NCI-H82 treated with DMSO at 0.1 percent for 48 hours (cell line): ENCODE measurements around the gene MAP3K2.

Source experiments
- DNase-seq: peaks from one replicate; lab custom pipeline; 2025; ENCODE audit not compliant: unreplicated experiment; lab: John Stamatoyannopoulos, UW

MAP3K2 gene

DNA sequence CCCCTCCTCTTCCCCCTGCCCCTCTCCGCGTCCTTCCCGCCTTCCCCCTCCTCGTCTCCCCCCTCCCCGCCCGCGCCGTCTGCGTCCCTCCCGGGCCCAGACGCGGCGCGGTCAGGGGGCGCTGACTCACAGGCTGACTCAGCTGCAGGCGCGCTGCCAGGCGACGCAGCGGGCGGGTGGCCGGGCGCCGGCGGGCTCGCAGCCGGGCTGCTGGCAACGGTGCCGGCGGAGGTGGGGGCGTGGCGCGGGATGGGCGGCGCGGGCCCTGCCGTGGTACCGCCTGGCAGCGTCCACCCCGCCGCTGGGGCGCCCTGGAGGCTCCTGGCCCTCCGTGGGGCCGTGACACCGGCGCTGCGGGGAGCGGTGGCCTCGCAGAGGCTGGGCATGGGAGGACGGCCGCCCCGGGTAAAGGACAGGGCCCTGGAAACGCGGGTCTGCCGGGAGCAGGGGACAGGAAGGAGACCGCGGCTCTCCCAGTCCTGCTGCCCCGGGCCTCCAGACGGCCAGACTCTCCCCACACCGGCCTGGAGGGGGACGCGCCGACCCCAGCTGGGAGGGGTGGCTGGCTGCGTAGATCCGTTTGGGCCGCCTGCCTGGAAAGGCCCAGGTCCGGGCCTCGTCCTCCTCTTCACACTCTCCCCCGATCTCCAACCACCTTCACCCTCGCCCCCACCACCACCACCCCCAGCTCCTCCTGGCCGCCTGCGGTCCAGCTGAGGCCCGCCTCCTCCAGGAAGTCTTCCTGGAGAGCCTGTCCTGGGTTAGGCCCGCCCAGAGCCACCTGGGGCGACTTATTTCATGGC lies 20.4 kb upstream of the MAP3K2 start:
- DNase-seq, result no peak

GRCh38 chr2:127407661-127408003 lies 19.9 kb upstream of the MAP3K2 start:
- DNase-seq, result peak; percentile 76

- no peak for DNase-seq
Observed at GRCh38 chr2:127407091-127407490, 19.3 kb upstream of the MAP3K2 start.

GRCh38 chr2:127406454-127406853 lies 18.7 kb upstream of the MAP3K2 start:
- no peak for DNase-seq

DNA sequence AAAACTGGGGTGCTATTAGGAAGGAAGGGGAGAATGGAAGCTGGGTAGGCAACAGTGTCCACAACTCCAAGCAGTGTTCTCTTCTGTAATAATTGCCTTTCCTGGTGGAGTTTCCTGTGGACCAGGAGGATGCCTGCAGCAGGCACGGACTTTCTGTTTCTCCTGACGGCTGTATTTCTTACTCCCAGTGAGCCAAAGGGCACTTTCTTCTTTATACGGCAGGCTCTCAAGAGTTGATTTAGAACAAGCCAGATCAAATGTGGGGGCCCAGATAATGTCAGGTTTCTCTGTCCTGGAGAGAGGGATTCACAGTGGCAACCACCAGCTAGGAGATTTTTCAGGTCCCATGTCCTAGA lies 17.5 kb upstream of the MAP3K2 start:
- DNase-seq, result no peak

DNA sequence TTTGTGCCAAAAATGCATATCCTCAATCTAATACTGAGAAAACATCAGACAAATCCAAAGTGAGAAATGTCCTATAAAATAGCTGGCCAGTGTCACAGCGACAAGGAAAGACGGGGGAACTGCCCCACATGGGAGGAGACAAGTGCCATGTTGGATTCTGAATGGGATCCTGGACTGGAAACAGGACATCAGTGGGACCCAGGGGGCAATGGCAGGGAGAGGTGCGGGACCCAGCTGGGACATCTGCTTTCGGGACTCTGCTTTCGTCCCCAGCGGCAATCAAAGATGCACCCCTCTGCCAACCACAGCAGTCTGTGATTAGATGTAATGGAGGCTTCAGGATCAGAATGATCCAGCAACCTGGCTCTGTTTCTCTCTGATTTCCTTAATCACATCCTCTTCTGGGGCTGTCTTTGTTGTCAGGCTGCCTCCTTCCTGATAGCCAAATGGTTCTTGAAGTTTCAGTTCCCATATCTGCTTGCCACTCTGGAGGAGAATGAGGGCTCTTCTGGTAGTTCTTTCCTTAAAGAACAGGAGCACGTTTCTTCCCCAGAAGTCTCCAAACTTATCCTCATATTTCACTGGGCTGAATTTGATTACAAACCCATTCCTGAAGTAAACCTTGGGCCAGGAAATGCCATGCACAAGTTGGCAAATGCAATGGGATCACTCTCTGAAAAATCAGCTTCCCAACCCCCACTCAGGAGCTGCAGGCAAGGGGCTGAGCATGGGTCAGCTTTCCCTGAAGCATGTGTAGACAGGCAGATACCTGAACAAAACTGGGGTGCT lies 16.9 kb upstream of the MAP3K2 start:
- DNase-seq, result no peak

DNA sequence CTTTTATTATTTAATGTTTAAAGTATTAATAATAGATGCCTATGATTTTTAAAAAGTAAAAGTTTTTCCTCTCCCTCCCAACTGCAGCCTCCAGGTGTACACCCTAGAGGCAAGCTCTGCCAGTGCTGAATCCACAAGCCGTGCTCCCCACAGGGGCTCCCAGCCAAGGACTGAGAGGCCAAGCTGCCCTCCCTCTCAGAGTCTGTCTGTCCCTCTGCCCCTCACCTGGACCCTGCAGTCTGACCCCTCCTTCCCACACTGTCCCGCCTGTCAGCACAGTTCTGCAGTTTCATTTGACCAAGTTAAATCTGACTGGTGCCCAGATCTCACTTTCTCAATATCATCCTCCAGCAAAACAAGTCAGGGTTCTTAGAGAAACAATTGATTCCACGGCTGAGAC lies 15.7 kb upstream of the MAP3K2 start:
- no peak for DNase-seq

DNA sequence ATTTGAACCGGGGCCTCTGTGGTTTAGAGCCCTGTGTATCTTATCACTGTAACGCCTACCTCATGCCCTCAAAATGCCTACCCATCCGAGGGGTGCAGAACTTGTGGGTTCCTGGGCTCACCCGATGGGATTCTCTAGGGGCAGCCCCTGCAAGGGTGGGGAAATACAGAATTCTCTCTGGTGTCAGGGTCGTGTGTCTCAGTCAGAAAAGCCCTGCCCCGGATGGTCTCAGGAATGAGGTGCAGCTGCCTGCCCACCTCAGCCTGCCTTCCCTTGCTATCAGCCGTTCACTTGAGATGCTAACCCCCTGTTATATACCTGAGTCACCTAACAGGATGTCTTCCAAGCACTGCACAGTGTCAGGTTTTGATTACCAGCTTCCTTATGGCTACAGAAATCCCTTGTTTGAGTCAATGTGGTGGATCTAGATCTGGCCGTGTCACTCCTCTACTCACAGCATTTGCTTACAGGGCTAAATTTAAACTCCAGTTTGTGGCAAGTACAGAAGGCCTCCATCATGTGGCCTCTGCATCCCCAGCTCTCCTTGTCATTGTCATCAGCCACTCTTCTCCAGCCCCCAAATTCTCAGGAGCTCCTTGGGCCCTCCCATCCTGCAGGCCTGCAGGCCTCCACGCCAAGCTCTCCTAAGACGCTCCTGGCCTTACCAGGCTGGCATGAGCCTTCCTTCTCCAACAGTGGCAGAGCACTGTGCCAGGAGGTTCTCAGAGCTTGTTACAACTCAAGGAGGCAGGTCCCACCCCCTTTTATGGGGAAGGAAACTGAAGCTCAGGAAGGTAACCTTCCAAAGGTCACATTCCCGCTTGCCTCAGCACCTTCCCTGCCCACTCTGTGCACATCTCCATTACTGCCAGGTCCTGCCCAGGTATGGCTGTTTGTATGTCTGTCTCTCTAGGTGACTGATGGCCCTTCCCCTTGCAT lies 14.3 kb upstream of the MAP3K2 start:
- DNase-seq, result no peak

DNA sequence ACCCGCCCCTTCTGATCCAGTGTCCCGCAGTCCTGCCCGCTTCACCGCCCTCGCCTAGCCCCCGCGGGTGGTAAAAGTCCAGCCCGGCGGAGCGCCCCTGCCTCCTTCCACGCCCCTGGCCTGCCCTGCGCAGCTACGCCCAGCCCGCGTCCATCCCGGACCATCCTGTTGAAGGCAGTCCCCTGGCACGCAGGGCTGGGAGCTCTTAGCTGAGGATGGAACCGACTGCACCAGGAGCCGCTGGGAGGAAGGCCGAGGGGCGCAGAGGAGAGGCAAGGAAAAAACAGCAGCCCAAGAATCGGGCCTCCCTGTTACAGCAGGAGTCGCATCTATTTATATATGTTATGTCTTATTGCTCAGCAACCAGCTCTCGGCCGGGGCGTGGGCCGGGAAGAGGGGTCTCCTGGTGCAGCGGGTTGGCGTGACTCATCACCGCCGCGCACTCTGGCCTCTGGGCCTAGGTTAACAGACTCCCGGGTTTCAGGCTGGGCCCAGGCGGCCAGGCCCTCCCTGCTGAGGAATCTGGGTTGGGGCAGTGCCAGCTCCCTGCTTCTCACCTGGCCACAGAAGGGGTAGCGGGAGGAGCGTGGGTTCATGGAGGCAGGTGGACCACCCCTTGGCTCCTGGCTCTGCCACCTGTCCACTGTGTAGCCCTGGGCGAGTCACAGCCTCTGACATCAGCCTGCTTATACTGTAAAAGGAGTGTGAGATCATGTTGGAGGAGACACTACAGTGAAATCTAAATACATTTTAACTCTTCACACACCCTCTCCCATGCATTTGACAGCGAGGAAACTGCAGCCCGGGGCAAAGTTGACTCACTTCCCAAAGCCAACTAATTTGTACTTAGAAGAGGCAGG lies 13.4 kb upstream of the MAP3K2 start:
- no peak for DNase-seq

DNA sequence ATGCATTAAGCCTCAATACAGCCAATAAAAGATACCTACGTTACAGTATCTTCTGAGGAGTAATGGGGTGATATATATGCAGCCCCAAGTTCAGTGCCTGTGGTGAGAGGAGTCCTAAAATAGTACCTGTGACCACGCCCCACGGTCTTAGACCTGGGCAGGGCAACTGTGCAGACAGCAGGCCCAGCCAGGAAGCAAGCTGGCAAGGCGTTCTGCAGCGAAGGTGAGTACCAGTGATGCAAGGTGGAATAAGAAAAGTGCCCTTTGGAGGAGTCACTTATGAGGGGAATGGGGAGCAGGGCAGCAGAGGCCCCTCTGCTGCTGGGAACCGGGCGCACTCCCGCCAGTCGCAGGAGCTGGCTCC lies 12.7 kb upstream of the MAP3K2 start:
- no peak for DNase-seq

DNA sequence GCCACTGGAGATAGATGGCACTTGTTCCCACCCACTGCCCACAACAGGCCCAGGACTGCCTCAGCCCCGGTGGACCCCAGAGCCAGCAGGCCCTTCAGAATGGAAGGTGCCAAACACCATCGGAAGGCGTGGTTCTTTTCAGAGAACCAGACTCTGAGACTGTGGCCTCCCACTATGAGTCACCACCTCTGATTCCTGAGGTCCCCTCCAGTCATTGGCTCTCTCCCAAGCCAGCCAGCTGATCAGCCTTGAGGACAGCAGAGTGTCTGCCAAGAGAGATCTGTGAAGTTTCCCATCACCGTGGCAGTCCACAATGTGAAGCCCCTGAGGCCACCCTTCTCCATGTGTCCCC lies 10.4 kb upstream of the MAP3K2 start:
- no peak for DNase-seq

- no peak for DNase-seq
Observed at GRCh38 chr2:127397568-127398238, 9.9 kb upstream of the MAP3K2 start.

DNA sequence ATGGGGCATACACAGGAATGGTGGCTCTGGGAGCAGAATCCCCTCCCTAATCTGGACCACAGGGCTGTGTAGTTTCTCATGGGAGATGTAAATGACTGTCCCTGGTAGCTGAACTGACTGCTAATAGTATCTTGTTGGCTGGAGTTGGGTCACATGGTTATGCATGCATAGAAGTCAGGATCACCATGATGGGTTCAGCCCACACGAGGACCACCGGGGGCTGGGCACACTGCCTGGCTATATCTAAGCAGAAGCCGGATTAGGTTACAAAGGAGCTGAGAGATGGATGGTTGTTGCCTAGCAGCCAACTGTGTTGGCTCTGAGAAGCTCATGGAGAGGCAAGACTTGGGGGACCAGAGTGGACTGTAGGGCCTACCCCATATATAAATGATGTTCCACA lies 6.7 kb upstream of the MAP3K2 start:
- no peak for DNase-seq

DNA sequence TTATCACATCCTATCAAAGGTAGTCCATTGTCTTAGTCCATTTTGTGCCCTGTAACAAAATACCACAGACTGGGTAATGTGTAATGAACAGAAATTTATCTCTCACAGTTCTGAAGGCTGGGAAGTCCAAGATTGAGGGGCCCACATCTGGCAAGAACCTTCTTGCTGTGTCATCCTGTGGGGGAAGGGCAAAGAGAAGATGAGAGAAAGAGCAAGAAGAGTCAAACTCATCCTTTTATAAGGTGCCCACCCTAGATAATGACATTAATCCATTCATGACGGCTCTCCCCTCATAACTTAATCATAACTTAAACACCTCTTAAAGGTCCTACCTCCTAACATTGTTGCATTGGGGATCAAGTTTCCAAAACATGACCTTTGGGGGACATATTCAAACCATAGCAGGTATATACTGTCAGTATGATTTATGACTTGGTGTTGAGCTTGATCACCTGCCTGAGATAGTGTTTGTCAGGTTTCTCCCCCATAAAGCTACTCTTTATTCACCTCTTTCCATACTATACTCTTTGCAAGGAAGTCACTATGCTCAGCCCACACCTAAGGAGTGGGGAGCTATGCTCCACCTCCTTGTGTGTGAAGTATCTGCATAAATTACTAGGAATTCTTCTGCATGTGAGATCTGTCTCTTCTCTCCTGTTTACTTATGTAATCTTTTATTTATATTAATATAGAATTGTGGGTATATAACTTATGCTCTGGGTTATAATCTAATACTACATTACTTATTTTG lies 5.2 kb upstream of the MAP3K2 start:
- DNase-seq, result no peak

DNA sequence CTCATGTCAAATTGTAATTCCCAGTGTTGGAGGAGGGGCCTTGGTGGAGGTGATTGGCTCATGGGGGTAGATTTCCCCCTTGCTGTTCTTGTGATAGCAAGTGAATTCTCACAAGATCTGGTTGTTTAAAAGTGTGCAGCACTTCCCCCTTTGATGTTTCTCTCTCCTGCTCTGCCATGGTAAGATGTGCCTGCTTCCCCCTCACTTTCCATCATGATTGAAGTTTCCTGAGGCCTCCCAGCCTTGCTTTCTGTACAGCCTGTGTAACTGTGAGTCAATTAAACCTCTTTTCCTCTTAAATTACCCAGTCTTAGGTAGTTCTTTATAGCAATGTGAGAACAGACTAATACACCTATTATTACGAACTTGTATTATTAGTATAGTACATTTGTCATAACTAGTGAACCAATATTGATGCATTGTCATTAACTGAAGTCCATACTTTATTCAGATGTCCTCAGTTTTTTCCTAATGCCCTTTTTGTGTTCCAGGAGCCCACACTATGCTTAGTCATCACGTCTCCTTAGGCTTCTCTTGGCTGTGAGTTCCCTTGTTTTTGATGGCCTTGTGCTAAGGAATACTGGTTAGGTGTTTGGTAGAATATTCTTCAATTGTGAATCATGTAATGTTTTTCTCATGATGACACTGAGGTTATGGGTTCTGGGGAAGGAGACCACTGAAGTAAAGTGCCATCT lies 4.5 kb upstream of the MAP3K2 start:
- no peak for DNase-seq

- DNase-seq, result no peak
Observed at GRCh38 chr2:127389778-127390435, 2.1 kb upstream of the MAP3K2 start.

DNA sequence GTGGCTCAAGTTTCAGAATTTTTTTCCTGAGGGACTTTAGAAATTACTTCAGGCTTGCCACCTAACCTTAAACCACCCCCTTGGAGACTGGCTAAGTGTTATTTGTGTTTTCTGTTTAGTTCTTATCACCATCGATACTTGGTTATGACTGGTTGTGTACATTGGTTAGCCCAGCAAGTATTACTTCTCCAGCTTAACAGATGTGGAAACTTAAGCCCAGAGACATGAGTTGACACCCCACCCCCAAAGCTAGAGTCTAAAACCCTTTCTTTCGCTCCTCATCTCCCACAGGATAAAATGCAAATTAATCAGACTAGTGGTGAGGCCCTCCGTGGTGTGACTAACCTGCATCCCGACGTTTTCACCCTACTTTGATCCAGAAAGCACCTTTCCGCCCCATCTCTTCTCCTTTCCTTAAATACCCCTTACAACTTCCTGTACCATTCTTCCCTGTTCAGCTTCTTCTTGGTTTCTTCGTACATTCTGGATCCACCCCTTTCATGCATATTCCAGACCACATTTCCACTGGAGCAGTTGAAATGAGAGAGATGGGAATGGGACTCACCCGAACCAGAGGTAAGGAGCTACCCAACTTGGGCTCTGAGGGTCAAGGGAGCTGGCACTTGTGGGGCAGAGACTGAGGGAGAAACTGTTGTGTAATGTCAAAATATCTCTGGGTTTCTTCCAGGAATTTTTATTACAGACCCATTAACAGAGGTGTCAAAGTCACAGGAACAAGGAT lies 819 bp upstream of the MAP3K2 start:
- DNase-seq, result peak; percentile 48
